K562 (cell line): ENCODE measurements around the gene KATNAL2. TPM values are rescaled to one million over a fixed set of nuclear protein-coding genes. Genes with fewer than 3 reads are reported as not detected.

Experiments
- BRD9 ChIP-seq: fragments of 450-650 bp; IDR thresholded peaks from 2 replicates; pipeline ENCODE4 v1.6.1; 2018; ENCODE audit warnings: low read depth; ENCODE audit not compliant: partially characterized antibody
- CBX5 ChIP-seq: IDR thresholded peaks from 2 replicates; pipeline ENCODE4 v1.6.1; 2014; ENCODE audit warnings: low read depth, borderline replicate concordance
- CEBPB ChIP-seq: fragments of 450-650 bp; IDR thresholded peaks from 2 replicates; pipeline ENCODE4 v1.6.1; 2016; ENCODE audit warnings: missing genetic modification characterization, missing compliant biosample characterization
- ETV1 ChIP-seq: fragments of 450-650 bp; conservative IDR thresholded peaks from 2 replicates; pipeline ENCODE4 v1.6.1; 2016; ENCODE audit warnings: missing genetic modification characterization, control low read depth, low read depth, missing compliant biosample characterization
- FOSL1 ChIP-seq: fragments of 200-800 bp; sonication (Bioruptor generic); conservative IDR thresholded peaks from 2 replicates; pipeline ENCODE4 v1.6.1; 2016; ENCODE audit warnings: missing genetic modification characterization, missing compliant biosample characterization
- HNRNPK ChIP-seq: fragments of 200-400 bp; formaldehyde crosslinking; IDR thresholded peaks from one replicate; pipeline ENCODE4 v1.6.1; 2018; ENCODE audit warnings: mild to moderate bottlenecking, low read depth, low read length; ENCODE audit not compliant: poor library complexity, severe bottlenecking
- MIER1 ChIP-seq: fragments of 450-650 bp; IDR thresholded peaks from 2 replicates; pipeline ENCODE4 v1.6.1; 2016; ENCODE audit warnings: antibody characterized with exemption, mild to moderate bottlenecking, low read depth
- NFYB ChIP-seq: IDR thresholded peaks from 2 replicates; pipeline ENCODE4 v1.6.1; 2011; ENCODE audit warnings: mild to moderate bottlenecking, moderate library complexity; ENCODE audit not compliant: insufficient read length; ENCODE audit errors: extremely low read depth
- PKNOX1 ChIP-seq: fragments of 450-650 bp; IDR thresholded peaks from 2 replicates; pipeline ENCODE4 v1.6.1; 2016
- RB1 ChIP-seq: fragments of 450-650 bp; IDR thresholded peaks from 2 replicates; pipeline ENCODE4 v1.6.1; 2017; ENCODE audit warnings: low read depth, mild to moderate bottlenecking
- RBBP5 ChIP-seq: fragments of 200-600 bp; sonication (generic); IDR thresholded peaks from 2 replicates; pipeline ENCODE4 v1.6.1; 2012; ENCODE audit warnings: borderline replicate concordance, mild to moderate bottlenecking, low read length, control low read depth, inconsistent platforms; ENCODE audit not compliant: insufficient read depth, poor library complexity, severe bottlenecking
- RBM39 ChIP-seq: fragments of 200-400 bp; formaldehyde crosslinking; optimal IDR thresholded peaks from 2 replicates; pipeline ENCODE3; 2018; ENCODE audit warnings: low read depth, low read length
- RERE ChIP-seq: sonication (generic); formaldehyde crosslinking; IDR thresholded peaks from 2 replicates; pipeline ENCODE4 v1.8.0; 2023; ENCODE audit warnings: missing genetic modification reagents, mild to moderate bottlenecking, borderline replicate concordance
- SMC3 ChIP-seq: conservative IDR thresholded peaks from 2 replicates; pipeline ENCODE4 v1.6.1; 2011; ENCODE audit warnings: low read depth, low read length, improper control_type of control experiment; ENCODE audit not compliant: insufficient read depth
- SRSF3 ChIP-seq: fragments of 200-400 bp; formaldehyde crosslinking; IDR thresholded peaks from 2 replicates; pipeline ENCODE4 v1.6.1; 2016; ENCODE audit warnings: mild to moderate bottlenecking, low read length, moderate library complexity; ENCODE audit not compliant: insufficient read depth
- TAL1 ChIP-seq: fragments of 450-650 bp; IDR thresholded peaks from 2 replicates; pipeline ENCODE4 v1.6.1; 2016; ENCODE audit warnings: mild to moderate bottlenecking
- ZC3H8 ChIP-seq: fragments of 450-650 bp; IDR thresholded peaks from 2 replicates; pipeline ENCODE4 v1.6.1; 2017
- ZNF277 ChIP-seq: fragments of 250-450 bp; sonication (Bioruptor Pico); IDR thresholded peaks from 2 replicates; pipeline ENCODE4 v1.8.0; 2022; ENCODE audit warnings: inconsistent platforms, mild to moderate bottlenecking, moderate library complexity, borderline replicate concordance
- ZNF780A ChIP-seq: fragments of 250-450 bp; sonication (Bioruptor Pico); IDR thresholded peaks from 2 replicates; pipeline ENCODE4 v1.5.0; 2021; ENCODE audit warnings: mild to moderate bottlenecking
- polyA plus RNA-seq, 8 experiments: library from polyadenylated mRNA; depleted of rRNA in 4 of 8; stranded (reverse) in 5 of 8; unstranded in 3 of 8; fragments of >200 nt; fragmentation: Nextera tagmentation in 2 of 8; fragmentation: Illumina TruSeq in 1 of 8; extraction: Ambion mirVana in 2 of 8; extraction: Trizol in 1 of 8; gene quantifications; 2 replicates each; pipeline versions ENCODE4 v1.2.1 to v1.2.3, GENCODE V29; 2011 to 2014; ENCODE audit warnings: inconsistent platforms in 1 of 8, missing spikeins in 1 of 8
- total RNA-seq, 7 experiments: library from RNA; depleted of rRNA in 6 of 7; stranded (reverse); fragments of >200 nt in 6 of 7; fragmentation: Illumina TruSeq in 2 of 7; extraction: Trizol in 2 of 7; gene quantifications; 2 replicates each; pipeline versions ENCODE4 v1.2.1 to v1.2.3, GENCODE V29; 2011 to 2021; ENCODE audit warnings: low replicate concordance in 1 of 7
- TF ChIP-seq, protein P1 (sequence below): sonication (generic); formaldehyde crosslinking; IDR thresholded peaks from 2 replicates; pipeline ENCODE4 v1.8.0; 2023; ENCODE audit warnings: mild to moderate bottlenecking, missing genetic modification reagents

The KATNAL2 gene
- total and polyA plus RNA-seq, 9 of the 15 experiments (the other 6 are each of a cell fraction or from before 2014, with no cell fraction given), result 0.08 to 1.2 (median 0.48) TPM

DNA sequence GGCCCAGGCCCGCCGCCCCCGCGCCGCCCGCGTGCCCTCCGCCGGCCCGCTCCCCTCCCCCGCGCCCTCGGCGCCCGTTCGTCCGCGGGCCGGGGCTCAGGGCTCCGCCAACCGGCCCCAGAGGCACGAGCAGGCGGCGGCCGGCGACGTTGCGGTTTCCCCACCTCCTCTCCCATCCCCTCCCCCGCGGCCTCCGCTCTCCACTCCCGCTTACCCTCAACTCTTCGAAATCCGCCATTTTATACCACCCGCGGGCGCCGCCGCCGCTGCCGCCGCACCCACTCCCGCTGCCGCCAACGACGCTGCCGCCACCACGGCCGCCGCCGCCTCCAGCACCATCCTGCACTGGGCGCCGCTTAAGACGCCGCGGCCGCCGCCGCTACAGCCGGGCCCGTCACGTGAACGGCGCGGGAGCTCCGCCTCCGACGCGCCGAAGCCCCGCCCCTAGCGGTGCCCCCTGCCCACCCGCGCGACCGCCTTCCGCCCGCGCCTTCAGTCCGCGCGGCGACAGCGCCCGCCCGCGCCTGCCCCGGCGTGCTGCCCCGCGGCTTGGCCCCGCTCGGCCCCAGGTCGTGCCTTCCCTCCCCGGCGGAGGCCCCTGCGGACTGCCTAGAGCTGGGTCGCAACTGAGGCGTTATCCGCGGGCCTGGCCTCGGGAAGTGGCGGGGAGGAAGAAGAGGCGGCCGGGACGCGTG, at the start of gene KATNAL2, which contains the start of gene PIAS2 (continued):
- TF ChIP-seq MIER1, result no peak
- TF ChIP-seq TAL1, result no peak
- TF ChIP-seq RBM39, result no peak
- TF ChIP-seq ZNF780A (CRISPR knock-in tag), result no peak
- TF ChIP-seq CBX5, result no peak
- TF ChIP-seq RBBP5, result peak; percentile 79
- no peak for TF ChIP-seq ZC3H8
- TF ChIP-seq CEBPB (tag), result no peak
- TF ChIP-seq NFYB, result no peak
- TF ChIP-seq BRD9, result no peak
- TF ChIP-seq SRSF3, result no peak
- TF ChIP-seq RERE (CRISPR knock-in tag), result no peak
- no peak for TF ChIP-seq ZNF277
- TF ChIP-seq, protein P1, sequence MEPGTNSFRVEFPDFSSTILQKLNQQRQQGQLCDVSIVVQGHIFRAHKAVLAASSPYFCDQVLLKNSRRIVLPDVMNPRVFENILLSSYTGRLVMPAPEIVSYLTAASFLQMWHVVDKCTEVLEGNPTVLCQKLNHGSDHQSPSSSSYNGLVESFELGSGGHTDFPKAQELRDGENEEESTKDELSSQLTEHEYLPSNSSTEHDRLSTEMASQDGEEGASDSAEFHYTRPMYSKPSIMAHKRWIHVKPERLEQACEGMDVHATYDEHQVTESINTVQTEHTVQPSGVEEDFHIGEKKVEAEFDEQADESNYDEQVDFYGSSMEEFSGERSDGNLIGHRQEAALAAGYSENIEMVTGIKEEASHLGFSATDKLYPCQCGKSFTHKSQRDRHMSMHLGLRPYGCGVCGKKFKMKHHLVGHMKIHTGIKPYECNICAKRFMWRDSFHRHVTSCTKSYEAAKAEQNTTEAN (CRISPR knock-in tag), result no peak
- TF ChIP-seq ETV1 (tag), result no peak
- no peak for TF ChIP-seq SMC3
- TF ChIP-seq FOSL1 (tag), result no peak
- TF ChIP-seq PKNOX1, result no peak
- no peak for TF ChIP-seq RB1
- TF ChIP-seq HNRNPK, result peak; percentile 43
